HepG2 (cell line): ENCODE results near the gene TMEM44. TPM values are rescaled to one million over a fixed set of nuclear protein-coding genes. Genes with fewer than 3 reads are reported as not detected.
A peak's percentile ranks its signal among the peaks of the same experiment; 100 is the strongest.

Experiments used
- ATAC-seq: fragments of 200-7000 bp; cut with Tn5 transposase; 3 replicates; pipeline ENCODE4 v1.9.1; 2020; ENCODE audit warnings: mild to moderate bottlenecking, moderate library complexity
- BruUV-seq: library from RNA; stranded (reverse); fragments of 400-500 nt; replicated peaks from 2 replicates; lab custom pipeline; 2021; lab: Mats Ljungman, UMichigan
- CTCF ChIA-PET: fragments of 300-600 bp; formaldehyde crosslinking; extraction: SDS; loops from one replicate; lab custom pipeline; 2021; ENCODE audit warnings: low total read pairs, inconsistent platforms, low intra/inter-chr PET ratio; lab: Yijun Ruan, JAX
- POLR2A ChIA-PET: fragments of 350-600 bp; sonication (Branson Sonifier 250); formaldehyde crosslinking; loops from one replicate; lab custom pipeline; 2020; ENCODE audit warnings: antibody characterized with exemption, inconsistent platforms; lab: Yijun Ruan, JAX
- DNase-seq: peaks from one replicate; pipeline ENCODE4 v3.0.0-alpha.2; 2015; ENCODE audit warnings: low spot score
- FAIRE-seq: peaks from 3 replicates; lab custom pipeline; 2011; peaks lifted over from hg19 to GRCh38; lab: Jason Lieb, UNC
- H2AFZ ChIP-seq: one replicate; pipeline ENCODE4 v1.6.1; 2011; ENCODE audit warnings: low read length, inconsistent platforms
- H3K27ac ChIP-seq: fragments of 300-600 bp; 3 replicates; pipeline ENCODE4 v1.8.0; 2011; ENCODE audit warnings: mixed run types, mild to moderate bottlenecking, mixed read lengths, low read length, inconsistent platforms; ENCODE audit not compliant: insufficient read depth; ENCODE audit errors: extremely low read length
- H3K27me3 ChIP-seq, 2 experiments: fragments of 200-600 bp in 1 of 2; 2 replicates in 1 of 2; 3 replicates in 1 of 2; pipeline versions ENCODE4 v1.6.0 to v1.8.0; 2011; ENCODE audit warnings: low read length in 2 of 2, mild to moderate bottlenecking in 2 of 2, moderate library complexity in 2 of 2, inconsistent platforms in 1 of 2; ENCODE audit not compliant: insufficient read depth in 2 of 2, control insufficient read depth in 1 of 2
- H3K36me3 ChIP-seq, 2 experiments: fragments of 200-600 bp in 1 of 2; replicated peaks in 1 of 2; 2 replicates in 1 of 2; 3 replicates in 1 of 2; pipeline versions ENCODE4 v1.5.1 to v1.8.0; 2011; ENCODE audit warnings: low read length in 2 of 2, inconsistent platforms in 1 of 2; ENCODE audit not compliant: insufficient read depth in 2 of 2, control insufficient read depth in 1 of 2
- H3K4me1 ChIP-seq: 2 replicates; pipeline ENCODE4 v1.5.1; 2012; ENCODE audit warnings: low read length, inconsistent platforms; ENCODE audit not compliant: insufficient read depth
- H3K4me2 ChIP-seq: 2 replicates; pipeline ENCODE4 v1.6.0; 2011; ENCODE audit warnings: low read depth, low read length, inconsistent platforms
- H3K4me3 ChIP-seq, 3 experiments: fragments of 200-600 bp in 1 of 3; sonication (generic), shearing (Covaris generic) in 1 of 3; replicated peaks in 1 of 3; 2 replicates each; pipeline ENCODE4 v1.5.1; 2011 to 2016; ENCODE audit warnings: low read length in 3 of 3, inconsistent platforms in 2 of 3, low read depth in 2 of 3, mild to moderate bottlenecking in 2 of 3, control low read depth in 1 of 3, mixed read lengths in 1 of 3; ENCODE audit not compliant: insufficient read depth in 1 of 3
- H3K79me2 ChIP-seq: one replicate; pipeline ENCODE4 v1.6.1; 2011; ENCODE audit warnings: low read length, inconsistent platforms; ENCODE audit not compliant: insufficient read depth
- H3K9ac ChIP-seq: 2 replicates; pipeline ENCODE4 v1.6.0; 2011; ENCODE audit warnings: mild to moderate bottlenecking, low read depth, low read length, inconsistent platforms; ENCODE audit not compliant: insufficient read depth
- H3K9me3 ChIP-seq: 2 replicates; pipeline ENCODE4 v1.5.1; 2012; ENCODE audit warnings: mild to moderate bottlenecking, low read length
- H4K20me1 ChIP-seq: 2 replicates; pipeline ENCODE4 v1.6.0; 2011; ENCODE audit warnings: inconsistent platforms, mild to moderate bottlenecking, low read length, moderate library complexity; ENCODE audit not compliant: insufficient read depth
- BRCA1 ChIP-seq: sonication (generic); formaldehyde crosslinking; IDR thresholded peaks from 2 replicates; pipeline ENCODE4 v1.4.0; 2020; ENCODE audit warnings: missing genetic modification reagents
- KDM4B ChIP-seq: sonication (generic); formaldehyde crosslinking; IDR thresholded peaks from 2 replicates; pipeline ENCODE4 v1.4.0; 2020; ENCODE audit warnings: missing genetic modification reagents
- PHF20 ChIP-seq: sonication (generic); formaldehyde crosslinking; IDR thresholded peaks from 2 replicates; pipeline ENCODE4 v1.5.0; 2020; ENCODE audit warnings: mild to moderate bottlenecking, missing genetic modification reagents
- POGZ ChIP-seq: sonication (generic); formaldehyde crosslinking; IDR thresholded peaks from 2 replicates; pipeline ENCODE4 v1.4.0; 2020; ENCODE audit warnings: mild to moderate bottlenecking, missing genetic modification reagents
- ZBTB38 ChIP-seq: sonication (generic); formaldehyde crosslinking; IDR thresholded peaks from 2 replicates; pipeline ENCODE4 v1.5.1; 2020; ENCODE audit warnings: mild to moderate bottlenecking, missing genetic modification reagents
- WGBS: methylation state at CpG from one replicate; pipeline ENCODE4 v1.1.6; 2017; ENCODE audit warnings: low lambda C conversion rate; 5-methylcytosine and 5-hydroxymethylcytosine counted together
- in situ Hi-C: cut with HindIII; loops from 2 replicates; pipeline ENCODE4 v1.10.0; 2017; ENCODE audit warnings: low pct_unique_long_range_greater_than_20kb; ENCODE audit not compliant: extremely low pct_ligation_motif_present
- intact Hi-C: fragments of 100-400 bp; cut with micrococcal nuclease; formaldehyde crosslinking; loops from one replicate; pipeline ENCODE4 v1.10.0; 2022; ENCODE audit not compliant: unreplicated experiment
- polyA plus RNA-seq, 8 experiments: library from polyadenylated mRNA; depleted of rRNA in 3 of 8; stranded (reverse) in 7 of 8; unstranded in 1 of 8; fragments of >200 nt; fragmentation: Illumina TruSeq in 4 of 8; extraction: Trizol in 4 of 8; gene quantifications; 2 replicates each; pipeline versions ENCODE4 v1.2.1 to v1.2.3, GENCODE V29; 2011 to 2016; ENCODE audit warnings: low read depth in 4 of 8, missing spikeins in 1 of 8, mixed read lengths in 1 of 8; ENCODE audit not compliant: insufficient read depth in 1 of 8
- total RNA-seq, 5 experiments: library from RNA; depleted of rRNA; stranded (reverse); fragments of >200 nt; fragmentation: Illumina TruSeq; extraction: Trizol; gene quantifications; 2 replicates each; pipeline ENCODE4 v1.2.3, GENCODE V29; 2016; ENCODE audit warnings: low read depth in 1 of 5
- TF ChIP-seq, protein P1 (sequence below): sonication (generic); formaldehyde crosslinking; IDR thresholded peaks from 2 replicates; pipeline ENCODE4 v1.8.1; 2023; ENCODE audit warnings: mild to moderate bottlenecking, missing genetic modification reagents

Gene TMEM44
- total and polyA plus RNA-seq, 2 of the 13 experiments (the other 11 are each of a cell fraction or from before 2014, with no cell fraction given) = 7.3 to 13.8 TPM

DNA sequence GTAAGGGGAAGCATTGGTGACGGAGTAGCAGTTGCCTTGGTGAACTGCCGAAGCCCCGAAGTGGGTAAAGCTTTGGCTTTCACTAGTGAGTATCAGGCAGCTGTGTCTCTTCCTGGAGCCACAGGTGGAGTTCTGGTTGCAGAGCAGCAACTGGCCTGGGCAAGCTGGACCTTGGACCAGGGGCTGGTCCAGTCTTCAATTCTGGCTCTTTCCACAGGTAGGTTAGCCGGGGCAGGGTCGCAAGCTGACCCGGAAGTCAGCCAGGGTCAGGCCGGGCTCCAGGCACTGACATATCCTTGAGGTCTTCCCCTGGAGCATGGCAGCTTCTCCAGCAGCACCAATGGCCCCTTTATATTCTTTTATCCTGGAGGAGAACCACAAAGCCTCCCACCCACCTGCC is 73.2 kb downstream of the TMEM44 start (continued):
- TF ChIP-seq, protein P1, sequence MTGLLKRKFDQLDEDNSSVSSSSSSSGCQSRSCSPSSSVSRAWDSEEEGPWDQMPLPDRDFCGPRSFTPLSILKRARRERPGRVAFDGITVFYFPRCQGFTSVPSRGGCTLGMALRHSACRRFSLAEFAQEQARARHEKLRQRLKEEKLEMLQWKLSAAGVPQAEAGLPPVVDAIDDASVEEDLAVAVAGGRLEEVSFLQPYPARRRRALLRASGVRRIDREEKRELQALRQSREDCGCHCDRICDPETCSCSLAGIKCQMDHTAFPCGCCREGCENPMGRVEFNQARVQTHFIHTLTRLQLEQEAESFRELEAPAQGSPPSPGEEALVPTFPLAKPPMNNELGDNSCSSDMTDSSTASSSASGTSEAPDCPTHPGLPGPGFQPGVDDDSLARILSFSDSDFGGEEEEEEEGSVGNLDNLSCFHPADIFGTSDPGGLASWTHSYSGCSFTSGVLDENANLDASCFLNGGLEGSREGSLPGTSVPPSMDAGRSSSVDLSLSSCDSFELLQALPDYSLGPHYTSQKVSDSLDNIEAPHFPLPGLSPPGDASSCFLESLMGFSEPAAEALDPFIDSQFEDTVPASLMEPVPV (CRISPR knock-in tag) = no peak
- TF ChIP-seq KDM4B = no peak
- 0 out of 2 replicates have a peak, but pooled peaks have one; percentile 28 for TF ChIP-seq PHF20
- peak; percentile 60 for TF ChIP-seq POGZ
- no peak for TF ChIP-seq BRCA1

DNA sequence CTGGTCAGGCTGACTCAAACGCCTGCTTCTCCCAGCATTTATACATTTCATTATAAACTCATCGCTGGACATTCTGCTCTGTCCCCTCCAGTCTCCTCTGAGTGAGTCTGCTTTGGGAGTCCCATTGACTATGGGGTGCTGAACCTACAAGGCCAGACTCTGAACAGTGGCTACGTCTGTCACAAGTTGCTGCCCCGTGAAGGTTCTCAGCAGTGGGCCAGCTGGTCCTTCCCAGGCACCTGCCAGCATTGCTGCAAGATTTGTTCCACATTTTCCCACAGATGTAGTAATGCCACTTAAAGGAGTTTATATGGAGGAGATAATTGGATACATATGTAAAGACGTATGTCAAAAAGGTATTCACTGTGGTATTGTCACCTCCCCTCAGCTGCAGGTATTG is 73.7 kb downstream of the TMEM44 start:
- H3K4me2 ChIP-seq = peak overlapping the region; percentile 43
- 79% methylated on average over 5 of the region's 5 CpGs for WGBS
- no peak for TF ChIP-seq ZBTB38
- no peak for FAIRE-seq
- no peaks in the 10 kb centered on the region for H3K79me2 ChIP-seq
- no peak for DNase-seq
- H3K4me3 ChIP-seq = no peak overlapping the region
- POLR2A ChIA-PET = interaction anchor here (0.6 to 1.1 kb wide), 2 partner anchors 13 to 39 kb away, joined by 3 read pairs; no protein-coding TSS in a partner anchor
- peaks cover 63% of the 10 kb centered on the region for H3K4me1 ChIP-seq
- H3K27me3 ChIP-seq = no peaks in the 10 kb centered on the region
- H4K20me1 ChIP-seq = no peaks in the 10 kb centered on the region
- H3K27ac ChIP-seq = no peak overlapping the region
- H3K36me3 ChIP-seq = no peaks in the 10 kb centered on the region
- in situ Hi-C loops = no loop called here
- CTCF ChIA-PET = no interaction called here
- H3K9ac ChIP-seq = no peak overlapping the region
- ATAC-seq = no peak
- no peaks in the 10 kb centered on the region for H3K9me3 ChIP-seq
- intact Hi-C loops = no loop called here
- H2AFZ ChIP-seq = no peak overlapping the region
- no TSS peak for BruUV-seq
